Daoy (cell line): ENCODE data around the gene RPS5. TPM values are rescaled to one million over a fixed set of nuclear protein-coding genes. Genes with fewer than 3 reads are reported as not detected.
A peak's percentile ranks its signal among the peaks of the same experiment; 100 is the strongest.
"Not testable (repeated sequence)": the region's sequence is repeated elsewhere in the genome, so short reads cannot be mapped to it uniquely, and the experiment has no call there.

Source experiments
- DNase-seq: peaks from one replicate; pipeline ENCODE4 v3.0.0-alpha.2; 2015; ENCODE audit warnings: low read depth
- total RNA-seq: library from RNA; depleted of rRNA; stranded (reverse); fragments of >200 nt; shearing (Covaris generic); gene quantifications from 2 replicates; pipeline ENCODE4 v1.2.3, GENCODE V29; 2014

RPS5 gene
- total RNA-seq, 1 experiment from 2014 or later: 5,016 TPM

GRCh38 chr19:58356766-58357480 is 30.1 kb upstream of the RPS5 start:
- DNase-seq: no peak

GRCh38 chr19:58357481-58358145 is 29.5 kb upstream of the RPS5 start:
- DNase-seq: no peak

GRCh38 chr19:58361900-58362271 is 25.2 kb upstream of the RPS5 start:
- DNase-seq: peak; percentile 67

GRCh38 chr19:58362272-58362994 is 24.6 kb upstream of the RPS5 start, which contains the start of gene ZNF497:
Gene ZNF497 (minus strand): TSS chr19:58362751. CDS start chr19:58357635, 5,116 bp downstream.
- DNase-seq: peak; percentile 99

GRCh38 chr19:58364146-58364545 is 22.9 kb upstream of the RPS5 start:
- DNase-seq: no peak

- no peak for DNase-seq
Observed at GRCh38 chr19:58366585-58367430, 20.3 kb upstream of the RPS5 start.

- DNase-seq: no peak
Observed at GRCh38 chr19:58367698-58368454, 19.2 kb upstream of the RPS5 start.

- DNase-seq: no peak
Observed at GRCh38 chr19:58368561-58369360, 18.3 kb upstream of the RPS5 start.

GRCh38 chr19:58372311-58373133 is 14.5 kb upstream of the RPS5 start:
- no peak for DNase-seq

- DNase-seq: no peak
Observed at GRCh38 chr19:58374200-58374599, 12.9 kb upstream of the RPS5 start.

GRCh38 chr19:58376724-58377123 is 10.3 kb upstream of the RPS5 start:
- not testable (repeated sequence) for DNase-seq

GRCh38 chr19:58379246-58379645 is 7.8 kb upstream of the RPS5 start:
- DNase-seq: no peak

GRCh38 chr19:58380037-58380661 is 6.9 kb upstream of the RPS5 start:
- DNase-seq: no peak

GRCh38 chr19:58380662-58381459 is 6.2 kb upstream of the RPS5 start, which contains the start of gene ZNF837:
Gene ZNF837 (minus strand): TSS chr19:58381030. CDS start chr19:58369332, 11,698 bp downstream.
- DNase-seq: peak; percentile 100

- DNase-seq: no peak
Observed at GRCh38 chr19:58381460-58382212, 5.4 kb upstream of the RPS5 start.

- DNase-seq: no peak
Observed at GRCh38 chr19:58382997-58383603, 4.0 kb upstream of the RPS5 start.
